K562 (cell line): Measurements from ENCODE around the gene IPO9. TPM values are rescaled to one million over a fixed set of nuclear protein-coding genes. Genes with fewer than 3 reads are reported as not detected.

Source experiments
- microRNA counts: library from miRNA; unstranded; fragments of <30 nt; microRNA quantifications from one replicate; lab custom pipeline; 2016
- microRNA-seq: library from miRNA; unstranded; fragments of <30 nt; microRNA quantifications from one replicate; pipeline ENCODE4, GENCODE V29; 2018; ENCODE audit warnings: borderline microRNAs expressed
- polyA plus RNA-seq, 8 experiments: library from polyadenylated mRNA; depleted of rRNA in 4 of 8; stranded (reverse) in 5 of 8; unstranded in 3 of 8; fragments of >200 nt; fragmentation: Nextera tagmentation in 2 of 8; fragmentation: Illumina TruSeq in 1 of 8; extraction: Ambion mirVana in 2 of 8; extraction: Trizol in 1 of 8; gene quantifications; 2 replicates each; pipeline versions ENCODE4 v1.2.1 to v1.2.3, GENCODE V29; 2011 to 2014; ENCODE audit warnings: inconsistent platforms in 1 of 8, missing spikeins in 1 of 8
- small RNA-seq: library from RNA; depleted of rRNA; stranded (forward); fragments of <200 nt; gene quantifications from one replicate; pipeline ENCODE3, GENCODE V24; 2014
- total RNA-seq, 7 experiments: library from RNA; depleted of rRNA in 6 of 7; stranded (reverse); fragments of >200 nt in 6 of 7; fragmentation: Illumina TruSeq in 2 of 7; extraction: Trizol in 2 of 7; gene quantifications; 2 replicates each; pipeline versions ENCODE4 v1.2.1 to v1.2.3, GENCODE V29; 2011 to 2021; ENCODE audit warnings: low replicate concordance in 1 of 7

The IPO9 gene
- total and polyA plus RNA-seq, 9 of the 15 experiments (the other 6 are each of a cell fraction or from before 2014, with no cell fraction given): 27.9 to 78.6 (median 43.9) TPM

MicroRNAs within 50 kb of the gene (microRNA counts, 767-probe panel; counts per million panel counts)
- not detected for microRNA hsa-miR-1231 (lab: Ali Mortazavi, UCI)

Small RNA genes within 50 kb of the gene (microRNA-seq; reads per million reads assigned to microRNA genes)
- gene MIR1231 (not detected), gene MIR6739 (not detected)

Small RNA genes within 50 kb of the gene (small RNA-seq; reads per million reads assigned to genes)
- gene MIR1231 (not detected), gene MIR6739 (not detected)

Other genes with a start within 250 kb of the IPO9 start
- 0.68 and 1.0 TPM in 2 replicates for gene SHISA4, start 59.7 kb downstream of the IPO9 start, total RNA-seq (2014; rRNA removed)
- 0.15 TPM in 1 of 2 replicates, not detected in the other for gene SHISA4, start 59.7 kb downstream of the IPO9 start, total RNA-seq (2014; rRNA removed; fragmentation: Illumina TruSeq; extraction: Trizol)
- gene SHISA4, start 59.7 kb downstream of the IPO9 start, total RNA-seq (2015; rRNA removed; fragmentation: Illumina TruSeq; extraction: Trizol): 0.19 and 0.43 TPM in 2 replicates
- 0.40 and 0.84 TPM in 2 replicates for gene SHISA4, start 59.7 kb downstream of the IPO9 start, total RNA-seq (2021)
- gene SHISA4, start 59.7 kb downstream of the IPO9 start, polyA plus RNA-seq (2011; rRNA removed): 0.95 and 1.2 TPM in 2 replicates
- gene SHISA4, start 59.7 kb downstream of the IPO9 start, polyA plus RNA-seq (2014; fragmentation: Illumina TruSeq; extraction: Trizol): 0.27 and 0.75 TPM in 2 replicates
- gene SHISA4, start 59.7 kb downstream of the IPO9 start, polyA plus RNA-seq (2014; fragmentation: Nextera tagmentation; extraction: Ambion mirVana): not detected
- 0.73 and 0.81 TPM in 2 replicates for gene SHISA4, start 59.7 kb downstream of the IPO9 start, polyA plus RNA-seq (2014; rRNA removed)
- gene LMOD1, start 117.4 kb downstream of the IPO9 start, total RNA-seq (2014; rRNA removed): 0.54 and 0.69 TPM in 2 replicates
- gene LMOD1, start 117.4 kb downstream of the IPO9 start, total RNA-seq (2014; rRNA removed; fragmentation: Illumina TruSeq; extraction: Trizol): 0.16 and 0.22 TPM in 2 replicates
- 0.15 and 0.22 TPM in 2 replicates for gene LMOD1, start 117.4 kb downstream of the IPO9 start, total RNA-seq (2015; rRNA removed; fragmentation: Illumina TruSeq; extraction: Trizol)
- 0.42 and 0.54 TPM in 2 replicates for gene LMOD1, start 117.4 kb downstream of the IPO9 start, total RNA-seq (2021)
- 0.28 and 0.43 TPM in 2 replicates for gene LMOD1, start 117.4 kb downstream of the IPO9 start, polyA plus RNA-seq (2011; rRNA removed)
- gene LMOD1, start 117.4 kb downstream of the IPO9 start, polyA plus RNA-seq (2014; fragmentation: Illumina TruSeq; extraction: Trizol): 0.40 and 0.45 TPM in 2 replicates
- gene LMOD1, start 117.4 kb downstream of the IPO9 start, polyA plus RNA-seq (2014; fragmentation: Nextera tagmentation; extraction: Ambion mirVana): under 1 TPM in 1 of 2 experiments, not detected in 1; 0.03 TPM
- 0.33 and 0.39 TPM in 2 replicates for gene LMOD1, start 117.4 kb downstream of the IPO9 start, polyA plus RNA-seq (2014; rRNA removed)
- 116 and 131 TPM in 2 replicates for gene TIMM17A, start 126.3 kb downstream of the IPO9 start, total RNA-seq (2014; rRNA removed)
- gene TIMM17A, start 126.3 kb downstream of the IPO9 start, total RNA-seq (2014; rRNA removed; fragmentation: Illumina TruSeq; extraction: Trizol): 226 and 256 TPM in 2 replicates
- gene TIMM17A, start 126.3 kb downstream of the IPO9 start, total RNA-seq (2015; rRNA removed; fragmentation: Illumina TruSeq; extraction: Trizol): 158 and 173 TPM in 2 replicates
- 179 and 180 TPM in 2 replicates for gene TIMM17A, start 126.3 kb downstream of the IPO9 start, total RNA-seq (2021)
- 197 and 262 TPM in 2 replicates for gene TIMM17A, start 126.3 kb downstream of the IPO9 start, polyA plus RNA-seq (2011; rRNA removed)
- gene TIMM17A, start 126.3 kb downstream of the IPO9 start, polyA plus RNA-seq (2014; fragmentation: Illumina TruSeq; extraction: Trizol): 146 and 154 TPM in 2 replicates
- gene TIMM17A, start 126.3 kb downstream of the IPO9 start, polyA plus RNA-seq (2014; fragmentation: Nextera tagmentation; extraction: Ambion mirVana): 100 to 1,000 TPM; 676 to 744 TPM
- gene TIMM17A, start 126.3 kb downstream of the IPO9 start, polyA plus RNA-seq (2014; rRNA removed): 155 and 178 TPM in 2 replicates
- 64.4 and 76.9 TPM in 2 replicates for gene RNPEP, start 153.5 kb downstream of the IPO9 start, total RNA-seq (2014; rRNA removed)
- gene RNPEP, start 153.5 kb downstream of the IPO9 start, total RNA-seq (2014; rRNA removed; fragmentation: Illumina TruSeq; extraction: Trizol): 51.4 and 56.3 TPM in 2 replicates
- 61.6 and 63.4 TPM in 2 replicates for gene RNPEP, start 153.5 kb downstream of the IPO9 start, total RNA-seq (2015; rRNA removed; fragmentation: Illumina TruSeq; extraction: Trizol)
- 85.1 and 85.9 TPM in 2 replicates for gene RNPEP, start 153.5 kb downstream of the IPO9 start, total RNA-seq (2021)
- 47.7 and 102 TPM in 2 replicates for gene RNPEP, start 153.5 kb downstream of the IPO9 start, polyA plus RNA-seq (2011; rRNA removed)
- gene RNPEP, start 153.5 kb downstream of the IPO9 start, polyA plus RNA-seq (2014; fragmentation: Illumina TruSeq; extraction: Trizol): 119 and 131 TPM in 2 replicates
- gene RNPEP, start 153.5 kb downstream of the IPO9 start, polyA plus RNA-seq (2014; fragmentation: Nextera tagmentation; extraction: Ambion mirVana): 10 to 100 TPM; 27.5 to 35.1 TPM
- gene RNPEP, start 153.5 kb downstream of the IPO9 start, polyA plus RNA-seq (2014; rRNA removed): 63.5 and 70.8 TPM in 2 replicates
- 0.16 TPM in 1 of 2 replicates, not detected in the other for gene ELF3, start 181.4 kb downstream of the IPO9 start, total RNA-seq (2014; rRNA removed)
- 0.07 TPM in 1 of 2 replicates, not detected in the other for gene ELF3, start 181.4 kb downstream of the IPO9 start, total RNA-seq (2014; rRNA removed; fragmentation: Illumina TruSeq; extraction: Trizol)
- 0.07 and 0.15 TPM in 2 replicates for gene ELF3, start 181.4 kb downstream of the IPO9 start, total RNA-seq (2015; rRNA removed; fragmentation: Illumina TruSeq; extraction: Trizol)
- gene ELF3, start 181.4 kb downstream of the IPO9 start, total RNA-seq (2021): 0.63 and 1.2 TPM in 2 replicates
- 0.47 and 0.87 TPM in 2 replicates for gene ELF3, start 181.4 kb downstream of the IPO9 start, polyA plus RNA-seq (2011; rRNA removed)
- gene ELF3, start 181.4 kb downstream of the IPO9 start, polyA plus RNA-seq (2014; fragmentation: Illumina TruSeq; extraction: Trizol): 0.15 TPM in 1 of 2 replicates, not detected in the other
- gene ELF3, start 181.4 kb downstream of the IPO9 start, polyA plus RNA-seq (2014; fragmentation: Nextera tagmentation; extraction: Ambion mirVana): not detected
- 0.03 TPM in 1 of 2 replicates, not detected in the other for gene ELF3, start 181.4 kb downstream of the IPO9 start, polyA plus RNA-seq (2014; rRNA removed)